Inferior parietal cortex (tissue), 1 donor: ENCODE data around the gene TLE2.
"Not testable (repeated sequence)": the region's sequence is repeated elsewhere in the genome, so short reads cannot be mapped to it uniquely, and the experiment has no call there.

Source experiments
- DNase-seq: peaks from one replicate; pipeline ENCODE4 v3.0.0-alpha.2; 2016; ENCODE audit errors: extremely low spot score

Gene TLE2

DNA sequence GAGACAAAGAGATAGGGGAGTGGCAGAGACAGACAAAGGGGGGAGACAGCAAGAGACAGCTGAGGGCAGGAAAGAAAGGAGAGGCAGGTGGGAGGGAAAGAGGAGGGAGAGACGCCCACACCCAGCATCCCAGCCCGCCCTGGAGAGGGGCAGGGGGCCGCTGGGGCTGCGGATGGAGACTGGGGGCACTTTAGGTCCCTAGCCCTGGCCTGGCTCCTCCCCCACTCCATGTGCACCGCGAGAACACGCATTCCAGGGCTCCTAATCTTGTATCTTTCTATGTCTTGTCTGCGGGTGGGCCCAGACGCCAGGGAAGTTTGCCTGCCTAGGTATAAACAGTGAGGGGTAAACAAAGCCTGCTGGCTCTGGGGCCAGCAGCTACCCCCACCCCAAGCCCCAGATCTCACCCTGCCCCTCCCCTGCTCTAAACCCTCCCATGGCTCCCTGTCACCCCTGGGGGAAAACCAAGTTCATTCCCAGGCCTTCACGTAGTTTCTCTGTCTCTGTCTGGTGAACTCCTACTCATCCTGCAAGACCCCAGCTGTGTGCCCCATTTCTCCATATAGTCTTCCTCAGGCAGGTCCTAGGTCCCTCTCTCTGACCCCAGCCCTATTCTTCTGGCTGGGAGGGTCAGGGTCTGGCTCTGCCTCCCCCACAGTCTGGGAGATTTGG, 27.5 kb upstream of the TLE2 start:
- no peak for DNase-seq

DNA sequence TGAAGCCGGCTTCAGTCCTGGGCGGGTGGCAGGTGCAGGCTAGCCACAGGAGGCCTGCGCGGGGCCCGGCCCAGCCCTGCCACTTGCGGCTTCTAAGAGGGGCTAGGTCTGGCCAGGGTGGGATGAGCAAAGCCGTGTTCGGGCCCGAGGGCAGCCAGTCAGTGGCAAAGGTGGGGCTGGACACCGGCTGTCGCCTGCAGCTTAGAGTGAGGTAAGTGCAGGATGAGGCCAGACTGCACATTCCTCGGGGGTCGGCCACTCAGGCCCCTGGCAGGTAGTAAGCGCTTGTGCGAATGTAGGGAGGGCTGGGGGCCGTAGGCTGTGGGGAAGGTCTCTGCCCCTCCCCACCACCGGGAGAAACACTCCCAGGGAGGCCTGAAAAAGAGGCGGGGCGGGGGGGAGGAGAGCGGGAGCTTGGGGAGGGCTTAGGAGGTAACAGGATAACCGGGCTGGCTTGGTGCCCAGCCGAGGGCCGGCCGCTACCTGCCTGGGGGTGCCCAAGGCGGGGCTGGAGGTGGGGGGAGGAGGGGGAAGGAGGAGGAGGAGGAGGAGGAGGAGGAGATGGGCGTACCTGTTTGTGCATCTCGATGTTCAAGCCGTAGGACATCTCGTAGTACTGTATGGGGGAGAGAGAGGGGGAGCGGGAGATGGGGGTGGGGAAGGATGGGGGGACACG, 26.8 kb upstream of the TLE2 start:
- no peak for DNase-seq

DNA sequence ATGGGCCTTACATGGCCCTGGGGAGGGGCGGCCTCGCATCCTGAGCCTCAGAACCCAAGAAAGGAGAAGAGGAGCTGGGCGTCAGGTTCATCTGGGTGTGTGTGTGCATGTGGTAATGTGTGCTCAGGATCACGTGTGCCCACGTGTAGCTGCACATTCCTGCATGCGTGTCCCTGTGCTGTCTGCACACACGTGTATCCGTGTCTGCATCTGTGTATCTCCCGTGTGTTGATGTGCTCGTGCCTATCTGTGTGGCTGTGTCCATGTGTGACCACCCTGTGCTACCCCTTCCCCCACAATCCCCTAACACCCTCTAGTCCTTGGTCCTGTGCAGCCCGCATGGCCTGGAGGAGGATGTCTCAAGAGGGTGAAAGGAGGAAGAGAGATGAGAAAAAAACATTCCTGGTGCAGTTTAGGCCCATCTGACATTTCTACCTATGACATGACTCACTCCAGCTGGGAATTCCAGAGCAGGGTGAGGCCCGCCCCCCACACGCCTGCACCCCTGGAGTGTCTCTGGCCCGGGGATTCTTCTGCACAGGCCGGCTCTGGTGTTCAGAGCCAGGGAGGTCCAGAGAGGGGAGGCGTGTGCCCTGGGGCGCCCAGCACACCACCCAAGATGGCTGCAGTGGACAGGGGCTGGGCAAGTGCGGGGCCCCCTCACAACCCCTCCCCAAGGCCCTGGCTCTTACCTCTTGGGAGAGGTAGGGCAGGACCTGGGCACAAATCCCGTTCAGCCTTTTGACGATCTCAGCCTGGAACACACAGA, 26.1 kb upstream of the TLE2 start:
- DNase-seq, result no peak

GRCh38 chr19:3054265-3054971, 25.3 kb upstream of the TLE2 start:
- no peak for DNase-seq

DNA sequence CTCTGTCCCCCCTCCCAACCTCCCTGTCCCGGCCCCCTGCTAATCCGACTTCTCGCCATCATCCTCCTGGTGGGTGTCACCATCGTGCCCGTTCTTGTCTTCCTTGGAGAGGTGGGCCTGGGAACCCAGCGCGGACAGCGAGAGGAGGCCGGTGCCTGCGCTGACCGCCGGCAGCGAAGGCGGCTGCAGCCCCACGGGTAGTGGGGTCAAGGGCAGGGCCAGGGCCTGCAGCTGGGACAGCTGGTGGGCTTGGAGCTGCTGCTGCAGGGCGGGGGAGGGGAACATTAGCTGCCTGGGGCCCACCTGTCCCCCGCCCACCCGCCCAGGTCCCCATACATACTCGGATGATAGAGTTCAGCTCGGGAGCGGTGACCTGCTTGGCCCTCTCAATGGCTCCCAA, 24.7 kb upstream of the TLE2 start:
- no peak for DNase-seq

DNA sequence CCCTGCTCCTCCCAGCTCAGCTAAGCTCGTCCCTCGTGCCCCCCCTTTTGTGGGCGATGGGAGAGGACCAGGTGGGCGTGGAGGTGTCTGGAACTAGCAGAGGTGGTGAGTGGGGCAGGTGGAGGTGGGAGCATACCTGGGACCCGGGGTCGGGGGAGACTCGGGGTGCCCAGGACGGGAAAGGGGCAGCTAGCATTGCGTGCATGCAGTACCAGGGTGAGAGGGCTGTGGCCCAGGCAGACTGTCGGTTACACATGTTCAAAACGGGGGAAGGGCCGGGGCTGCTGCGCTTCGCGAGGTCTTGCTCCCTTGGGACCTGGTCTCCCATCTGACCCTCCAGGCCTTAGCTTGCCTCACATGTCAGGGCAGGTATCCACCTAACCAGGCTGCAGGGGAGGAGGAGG, 24.1 kb upstream of the TLE2 start:
- DNase-seq, result no peak

GRCh38 chr19:3050016-3050415, 20.9 kb upstream of the TLE2 start:
- DNase-seq, result not testable (repeated sequence)

DNA sequence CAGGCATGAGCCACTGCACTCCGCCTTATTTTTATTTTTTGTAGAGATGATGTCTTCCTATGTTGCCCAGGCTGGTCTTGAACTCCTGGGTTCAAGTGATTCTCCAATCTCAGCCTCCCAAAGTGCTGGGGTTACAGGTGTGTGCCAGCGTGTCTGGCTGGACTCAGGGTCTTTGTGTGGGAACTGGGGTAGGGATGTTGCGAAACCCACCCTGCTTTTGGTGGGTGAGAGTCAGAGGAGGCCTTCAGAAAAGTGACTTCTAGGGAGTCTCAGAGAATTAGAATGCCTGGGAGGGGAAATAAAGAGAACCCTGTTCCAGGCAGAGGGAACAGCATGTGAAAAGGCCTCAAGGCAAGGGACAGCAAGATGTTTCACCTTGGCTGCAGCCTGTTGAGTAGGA, 20.0 kb upstream of the TLE2 start:
- no peak for DNase-seq

GRCh38 chr19:3048190-3048533, 19.1 kb upstream of the TLE2 start:
- no peak for DNase-seq

GRCh38 chr19:3047496-3048189, 18.6 kb upstream of the TLE2 start:
- peak; percentile 60 for DNase-seq

- DNase-seq, result no peak
These were observed 17.8 kb upstream of the TLE2 start for GRCh38 chr19:3046698-3047495.

GRCh38 chr19:3045885-3046697, 17.0 kb upstream of the TLE2 start:
- no peak for DNase-seq

DNA sequence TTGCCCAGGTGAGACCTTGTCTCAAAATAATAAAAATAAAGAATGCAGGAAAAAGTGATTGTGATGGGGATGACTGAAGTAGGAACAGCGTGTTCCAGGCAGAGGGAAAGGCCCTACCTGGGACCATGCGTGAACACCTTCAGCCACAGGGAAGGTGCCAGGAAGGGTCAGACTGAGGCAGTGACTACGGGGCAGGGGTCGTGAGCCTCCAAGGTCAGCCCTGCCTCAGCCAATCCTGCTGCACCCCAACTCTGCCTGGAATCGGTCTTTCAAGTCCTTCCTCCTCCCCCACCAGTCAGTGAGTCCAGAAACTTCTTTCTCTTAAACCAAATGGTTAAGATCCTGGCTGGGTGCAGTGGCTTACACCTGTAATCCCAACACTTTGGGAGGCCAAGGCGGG, 16.1 kb upstream of the TLE2 start:
- DNase-seq, result no peak

- no peak for DNase-seq
These were observed 13.7 kb upstream of the TLE2 start for GRCh38 chr19:3042621-3043267.

GRCh38 chr19:3041761-3042620, 12.9 kb upstream of the TLE2 start:
- no peak for DNase-seq

- no peak for DNase-seq
These were observed 12.2 kb upstream of the TLE2 start for GRCh38 chr19:3041327-3041726.

GRCh38 chr19:3039641-3040077, 10.6 kb upstream of the TLE2 start:
- no peak for DNase-seq

GRCh38 chr19:3039125-3039524, 10.0 kb upstream of the TLE2 start:
- DNase-seq, result no peak

DNA sequence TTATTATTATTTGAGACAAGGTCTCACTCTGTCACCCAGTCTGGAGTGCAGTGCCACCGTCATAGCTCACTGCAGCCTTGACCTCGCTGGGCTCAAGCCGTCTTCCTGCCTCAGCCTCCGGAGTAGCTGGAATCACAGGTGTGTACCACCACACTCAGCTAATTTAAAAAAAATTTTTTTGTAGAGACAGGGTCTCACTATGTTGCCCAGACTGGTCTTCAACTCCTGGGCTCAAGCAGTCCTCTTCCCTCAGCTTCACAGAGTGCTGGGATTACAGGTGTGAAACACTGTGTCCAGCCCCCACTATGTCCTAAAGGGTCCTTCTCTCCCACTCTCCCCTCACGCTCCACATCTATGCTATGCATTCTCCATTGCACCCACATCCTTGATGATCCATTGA, 9.1 kb upstream of the TLE2 start:
- no peak for DNase-seq
